IMR-90 (cell line): ENCODE measurements around the gene MAN1A2. TPM values are rescaled to one million over a fixed set of nuclear protein-coding genes. Genes with fewer than 3 reads are reported as not detected.

Source experiments
- ATAC-seq: fragments of 200-7000 bp; cut with Tn5 transposase; 2 replicates; pipeline ENCODE4 v1.9.1; 2020; ENCODE audit warnings: low read depth, mild to moderate bottlenecking, moderate library complexity
- BruUV-seq: library from RNA; stranded (reverse); fragments of 400-500 nt; replicated peaks from 2 replicates; lab custom pipeline; 2021; lab: Mats Ljungman, UMichigan
- CTCF ChIA-PET: fragments of 300-600 bp; formaldehyde crosslinking; extraction: SDS; loops from one replicate; lab custom pipeline; 2021; ENCODE audit warnings: antibody characterized with exemption; lab: Yijun Ruan, JAX
- POLR2A ChIA-PET: fragments of 300-600 bp; sonication (Branson Sonifier 250); formaldehyde crosslinking; loops from one replicate; lab custom pipeline; 2022; ENCODE audit warnings: antibody characterized with exemption; ENCODE audit not compliant: unreplicated experiment; lab: Charles Lee
- DNase-seq: peaks from one replicate; pipeline ENCODE4 v3.0.0; 2013
- H2AFZ ChIP-seq: replicated peaks from 2 replicates; pipeline ENCODE3; 2013; ENCODE audit warnings: low read length, mild to moderate bottlenecking; ENCODE audit not compliant: poor library complexity
- H2AK5ac ChIP-seq: 2 replicates; pipeline ENCODE4 v1.6.1; 2013; ENCODE audit warnings: low read depth, low read length, inconsistent platforms
- H2AK9ac ChIP-seq: replicated peaks from 2 replicates; pipeline ENCODE3; 2013; ENCODE audit warnings: mild to moderate bottlenecking, low read depth, low read length, moderate library complexity; ENCODE audit not compliant: poor library complexity
- H2BK120ac ChIP-seq: 2 replicates; pipeline ENCODE4 v1.6.1; 2013; ENCODE audit warnings: low read depth, low read length, inconsistent platforms
- H2BK15ac ChIP-seq: 3 replicates; pipeline ENCODE4 v1.6.1; 2013; ENCODE audit warnings: low read depth, low read length, inconsistent platforms
- H2BK20ac ChIP-seq: 2 replicates; pipeline ENCODE4 v1.6.1; 2013; ENCODE audit warnings: low read depth, mild to moderate bottlenecking, inconsistent platforms, low read length, moderate library complexity
- H2BK5ac ChIP-seq: 2 replicates; pipeline ENCODE4 v1.6.1; 2013; ENCODE audit warnings: mild to moderate bottlenecking, low read depth, low read length, inconsistent platforms; ENCODE audit not compliant: poor library complexity, severe bottlenecking
- H3K14ac ChIP-seq: replicated peaks from 2 replicates; pipeline ENCODE4 v1.6.1; 2013; ENCODE audit warnings: low read depth, low read length, inconsistent platforms
- H3K18ac ChIP-seq: 2 replicates; pipeline ENCODE4 v1.6.1; 2013; ENCODE audit warnings: low read depth, low read length, control low read depth
- H3K23ac ChIP-seq: 2 replicates; pipeline ENCODE4 v1.6.1; 2013; ENCODE audit warnings: low read depth, low read length, inconsistent platforms
- H3K27ac ChIP-seq: 2 replicates; pipeline ENCODE4 v1.5.1; 2013; ENCODE audit warnings: mild to moderate bottlenecking, control low read depth, low read length; ENCODE audit not compliant: insufficient read depth
- H3K27me3 ChIP-seq: 2 replicates; pipeline ENCODE4 v1.6.1; 2013; ENCODE audit warnings: low read length; ENCODE audit not compliant: control insufficient read depth, insufficient read depth
- H3K36me3 ChIP-seq: 2 replicates; pipeline ENCODE4 v1.6.1; 2013; ENCODE audit warnings: low read length, mixed read lengths; ENCODE audit not compliant: control insufficient read depth, insufficient read depth
- H3K4ac ChIP-seq: 2 replicates; pipeline ENCODE4 v1.6.1; 2013; ENCODE audit warnings: low read depth, low read length, inconsistent platforms
- H3K4me1 ChIP-seq: 2 replicates; pipeline ENCODE4 v1.6.1; 2013; ENCODE audit warnings: low read length, mixed read lengths; ENCODE audit not compliant: control insufficient read depth, insufficient read depth
- H3K4me2 ChIP-seq: 2 replicates; pipeline ENCODE4 v1.6.1; 2013; ENCODE audit warnings: low read depth, mild to moderate bottlenecking, control low read depth, low read length, moderate library complexity
- H3K4me3 ChIP-seq: 2 replicates; pipeline ENCODE4 v1.5.1; 2013; ENCODE audit warnings: low read depth, mild to moderate bottlenecking, control low read depth, low read length, moderate library complexity; ENCODE audit not compliant: insufficient read depth
- H3K56ac ChIP-seq: 2 replicates; pipeline ENCODE4 v1.6.1; 2013; ENCODE audit warnings: low read length, inconsistent platforms; ENCODE audit not compliant: insufficient read depth; ENCODE audit errors: extremely low read depth
- H3K79me1 ChIP-seq, 2 experiments: 2 replicates each; pipeline ENCODE4 v1.6.1; 2013; ENCODE audit warnings: low read length in 2 of 2, inconsistent platforms in 1 of 2, low read depth in 1 of 2
- H3K9ac ChIP-seq: 2 replicates; pipeline ENCODE4 v1.6.1; 2013; ENCODE audit warnings: low read depth, low read length, control low read depth
- H3K9me1 ChIP-seq: 2 replicates; pipeline ENCODE4 v1.6.1; 2013; ENCODE audit warnings: low read length, inconsistent platforms; ENCODE audit not compliant: insufficient read depth
- H3K9me3 ChIP-seq: 2 replicates; pipeline ENCODE4 v1.6.1; 2013; ENCODE audit warnings: low read length; ENCODE audit not compliant: control insufficient read depth, insufficient read depth
- H4K20me1 ChIP-seq: 2 replicates; pipeline ENCODE4 v1.6.1; 2013; ENCODE audit warnings: low read length, inconsistent platforms; ENCODE audit not compliant: insufficient read depth
- H4K5ac ChIP-seq: 2 replicates; pipeline ENCODE4 v1.6.1; 2013; ENCODE audit warnings: mild to moderate bottlenecking, low read depth, low read length, control low read depth
- H4K8ac ChIP-seq, 2 experiments: 2 replicates each; pipeline ENCODE4 v1.6.1; 2013; ENCODE audit warnings: low read depth in 2 of 2, low read length in 2 of 2, control low read depth in 1 of 2, inconsistent platforms in 1 of 2
- H4K91ac ChIP-seq: 2 replicates; pipeline ENCODE4 v1.6.1; 2013; ENCODE audit warnings: low read depth, low read length, inconsistent platforms; ENCODE audit not compliant: insufficient read depth
- BHLHE40 ChIP-seq: fragments of 150-350 bp; IDR thresholded peaks from 2 replicates; pipeline ENCODE4 v1.6.1; 2016; ENCODE audit warnings: mild to moderate bottlenecking, low read depth, low read length
- CEBPB ChIP-seq: IDR thresholded peaks from 2 replicates; pipeline ENCODE4 v1.6.1; 2012; ENCODE audit warnings: low read depth, low read length, improper control_type of control experiment
- CHD1 ChIP-seq: IDR thresholded peaks from 2 replicates; pipeline ENCODE4 v1.6.1; 2012; ENCODE audit warnings: low read depth, low read length, improper control_type of control experiment
- CTCF ChIP-seq: conservative IDR thresholded peaks from 2 replicates; pipeline ENCODE4 v1.5.1; 2012; ENCODE audit warnings: mild to moderate bottlenecking, low read depth, low read length, improper control_type of control experiment
- ELK1 ChIP-seq: fragments of 150-350 bp; IDR thresholded peaks from 2 replicates; pipeline ENCODE4 v1.6.1; 2016; ENCODE audit warnings: low read depth, mild to moderate bottlenecking, low read length, moderate library complexity, borderline replicate concordance
- FOS ChIP-seq: fragments of 150-350 bp; IDR thresholded peaks from 2 replicates; pipeline ENCODE4 v1.6.1; 2016; ENCODE audit warnings: low read depth, low read length
- MAFK ChIP-seq: IDR thresholded peaks from 2 replicates; pipeline ENCODE4 v1.6.1; 2012; ENCODE audit warnings: low read depth, low read length, improper control_type of control experiment
- MAZ ChIP-seq: IDR thresholded peaks from 2 replicates; pipeline ENCODE4 v1.6.1; 2012; ENCODE audit warnings: low read depth, mild to moderate bottlenecking, low read length, improper control_type of control experiment, moderate library complexity, borderline replicate concordance
- MXI1 ChIP-seq: IDR thresholded peaks from 2 replicates; pipeline ENCODE4 v1.6.1; 2012; ENCODE audit warnings: low read depth, mild to moderate bottlenecking, low read length, moderate library complexity, borderline replicate concordance
- NFE2L2 ChIP-seq: fragments of 150-350 bp; IDR thresholded peaks from 2 replicates; pipeline ENCODE4 v1.6.1; 2016; ENCODE audit warnings: low read depth, mild to moderate bottlenecking, low read length
- POLR2A ChIP-seq: IDR thresholded peaks from 2 replicates; pipeline ENCODE4 v1.6.1; 2012; ENCODE audit warnings: mild to moderate bottlenecking, low read depth, low read length
- RAD21 ChIP-seq: IDR thresholded peaks from 2 replicates; pipeline ENCODE4 v1.6.1; 2012; ENCODE audit warnings: low read length, improper control_type of control experiment
- RCOR1 ChIP-seq: IDR thresholded peaks from 2 replicates; pipeline ENCODE4 v1.6.1; 2012; ENCODE audit warnings: mild to moderate bottlenecking, low read length, improper control_type of control experiment; ENCODE audit not compliant: insufficient replicate concordance
- RFX5 ChIP-seq: IDR thresholded peaks from 2 replicates; pipeline ENCODE4 v1.8.0; 2012; ENCODE audit warnings: low read depth, mild to moderate bottlenecking, low read length, moderate library complexity
- SMC3 ChIP-seq: fragments of 150-350 bp; IDR thresholded peaks from 2 replicates; pipeline ENCODE4 v1.6.1; 2016; ENCODE audit warnings: low read depth, mild to moderate bottlenecking, antibody characterized with exemption, low read length, moderate library complexity
- USF2 ChIP-seq: fragments of 150-350 bp; IDR thresholded peaks from 2 replicates; pipeline ENCODE4 v1.6.1; 2017; ENCODE audit warnings: mild to moderate bottlenecking, antibody characterized with exemption, low read length, low read depth
- WGBS, 2 experiments: methylation state at CpG; one replicate each; pipeline versions ENCODE4 v1.1.5 to v1.1.7; 2013; ENCODE audit warnings: missing lambda C conversion rate in 2 of 2; ENCODE audit not compliant: insufficient read length in 1 of 2; ENCODE audit errors: extremely low coverage in 2 of 2; 5-methylcytosine and 5-hydroxymethylcytosine counted together
- dilution Hi-C: fragments of 300-500 bp; cut with HindIII; formaldehyde crosslinking; loops from one replicate; pipeline ENCODE4 v1.14.3; 2018; ENCODE audit warnings: low sequenced_read_pairs; ENCODE audit not compliant: unreplicated experiment
- in situ Hi-C: fragments of 300-500 bp; cut with MboI; formaldehyde crosslinking; loops from 3 replicates; pipeline ENCODE4 v1.14.3; 2019; ENCODE audit warnings: low sequenced_read_pairs, inconsistent platforms, mixed read lengths
- intact Hi-C: fragments of 100-400 bp; cut with micrococcal nuclease; formaldehyde crosslinking; loops from 2 replicates; pipeline ENCODE4 v1.10.0; 2022
- polyA plus RNA-seq, 3 experiments: library from polyadenylated mRNA; depleted of rRNA; stranded (reverse); fragments of >200 nt; gene quantifications; 2 replicates each; pipeline ENCODE4 v1.2.3, GENCODE V29; 2012; ENCODE audit warnings: low replicate concordance in 1 of 3
- total RNA-seq: library from RNA; depleted of rRNA; stranded (reverse); fragments of >200 nt; gene quantifications from 2 replicates; pipeline ENCODE4 v1.2.3, GENCODE V29; 2012

The MAN1A2 gene
- total and polyA plus RNA-seq, 2 of the 4 experiments (the other 2 are of a cell fraction): 12.4 to 29.4 TPM

- intact Hi-C loops (loop anchor here (5.0 kb wide), 1 partner anchor 48 kb away; no protein-coding TSS in a partner anchor), dilution Hi-C loops (no loop called here), in situ Hi-C loops (no loop called here)
- H3K27ac ChIP-seq: no peak overlapping the region
- no peak overlapping the region for H3K56ac ChIP-seq
- H2AK5ac ChIP-seq: no peak overlapping the region
- no peak overlapping the region for H3K4ac ChIP-seq
- no peak overlapping the region for H2BK120ac ChIP-seq
- no peak overlapping the region for H3K14ac ChIP-seq
- H3K4me1 ChIP-seq: no peaks in the 10 kb centered on the region
- peaks cover 28 to 51% of the 10 kb centered on the region in 2 experiments for H3K79me1 ChIP-seq
- no peaks in the 10 kb centered on the region; the same call in 1 of the 2 replicates for H3K9me1 ChIP-seq
- POLR2A ChIA-PET: no interaction called here
- no peak overlapping the region for H2BK15ac ChIP-seq
- H4K8ac ChIP-seq: no peak overlapping the region
- H4K20me1 ChIP-seq: peaks cover 40% of the 10 kb centered on the region
- no peak overlapping the region for H3K23ac ChIP-seq
- H4K91ac ChIP-seq: no peak overlapping the region
- BruUV-seq: no TSS peak
- no peak overlapping the region for H2AFZ ChIP-seq
- WGBS, 2 experiments: no CpG with 5 or more reads among the region's 1 CpG
- no peak overlapping the region for H3K18ac ChIP-seq
- H2BK5ac ChIP-seq: no peak overlapping the region
- H2AK9ac ChIP-seq: no peak overlapping the region
- CTCF ChIA-PET: interaction anchor here (0.7 kb wide), 1 partner anchor 13 kb away, joined by 3 read pairs; no protein-coding TSS in a partner anchor
- ATAC-seq (no peak), DNase-seq (no peak)
- TF ChIP-seq ELK1 (no peak), USF2 (no peak), MAZ (no peak), MAFK (no peak), RAD21 (no peak), NFE2L2 (no peak), CTCF (no peak), RCOR1 (no peak), FOS (no peak), CHD1 (no peak), BHLHE40 (no peak), RFX5 (no peak), MXI1 (no peak), POLR2A (no peak), SMC3 (no peak), CEBPB (no peak)
- H3K4me2 ChIP-seq: no peak overlapping the region
- no peak overlapping the region for H2BK20ac ChIP-seq
- no peaks in the 10 kb centered on the region for H3K9me3 ChIP-seq
- no peak overlapping the region for H4K5ac ChIP-seq
- no peaks in the 10 kb centered on the region for H3K27me3 ChIP-seq
- H3K4me3 ChIP-seq: no peak overlapping the region
- no peaks in the 10 kb centered on the region for H3K36me3 ChIP-seq
- no peak overlapping the region for H3K9ac ChIP-seq
Measured at GRCh38 chr1:117389779-117390178, 22.5 kb downstream of the MAN1A2 start.
